ENCODE data around the gene AFTPH.

DNA sequence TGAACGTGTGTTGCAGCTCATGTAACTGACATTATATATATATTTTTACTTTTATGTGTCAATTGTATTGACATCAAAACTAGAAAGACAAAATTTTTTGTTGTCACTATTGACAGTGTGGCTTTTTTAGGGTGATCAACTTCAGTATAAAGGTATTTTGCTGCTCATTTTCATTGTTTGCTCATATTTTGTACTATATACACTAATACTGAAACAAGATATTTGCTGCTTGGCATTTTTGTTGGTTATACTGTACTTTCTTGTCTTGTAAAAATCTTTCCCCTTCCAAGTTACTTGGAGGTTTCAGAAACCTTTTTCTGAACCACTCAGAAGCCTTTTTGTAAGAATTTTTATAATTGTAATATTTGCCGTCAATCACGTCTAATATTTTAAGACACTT is 16.5 kb downstream of the AFTPH start:
- TF ChIP-seq, protein P1, sequence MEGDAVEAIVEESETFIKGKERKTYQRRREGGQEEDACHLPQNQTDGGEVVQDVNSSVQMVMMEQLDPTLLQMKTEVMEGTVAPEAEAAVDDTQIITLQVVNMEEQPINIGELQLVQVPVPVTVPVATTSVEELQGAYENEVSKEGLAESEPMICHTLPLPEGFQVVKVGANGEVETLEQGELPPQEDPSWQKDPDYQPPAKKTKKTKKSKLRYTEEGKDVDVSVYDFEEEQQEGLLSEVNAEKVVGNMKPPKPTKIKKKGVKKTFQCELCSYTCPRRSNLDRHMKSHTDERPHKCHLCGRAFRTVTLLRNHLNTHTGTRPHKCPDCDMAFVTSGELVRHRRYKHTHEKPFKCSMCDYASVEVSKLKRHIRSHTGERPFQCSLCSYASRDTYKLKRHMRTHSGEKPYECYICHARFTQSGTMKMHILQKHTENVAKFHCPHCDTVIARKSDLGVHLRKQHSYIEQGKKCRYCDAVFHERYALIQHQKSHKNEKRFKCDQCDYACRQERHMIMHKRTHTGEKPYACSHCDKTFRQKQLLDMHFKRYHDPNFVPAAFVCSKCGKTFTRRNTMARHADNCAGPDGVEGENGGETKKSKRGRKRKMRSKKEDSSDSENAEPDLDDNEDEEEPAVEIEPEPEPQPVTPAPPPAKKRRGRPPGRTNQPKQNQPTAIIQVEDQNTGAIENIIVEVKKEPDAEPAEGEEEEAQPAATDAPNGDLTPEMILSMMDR (IDR thresholded peaks at IDR 0.05; ENCODE audit: borderline replicate concordance, extremely low read depth, low read length, poor library complexity, severe bottlenecking), result no peak
- TF ChIP-seq EZH2 (IDR thresholded peaks at IDR 0.05; ENCODE audit: borderline replicate concordance, low read depth, low read length, severe bottlenecking), result no peak

All from DND-41 (cell line).